Measurements from ENCODE around the gene RGS21.

The RGS21 gene

DNA sequence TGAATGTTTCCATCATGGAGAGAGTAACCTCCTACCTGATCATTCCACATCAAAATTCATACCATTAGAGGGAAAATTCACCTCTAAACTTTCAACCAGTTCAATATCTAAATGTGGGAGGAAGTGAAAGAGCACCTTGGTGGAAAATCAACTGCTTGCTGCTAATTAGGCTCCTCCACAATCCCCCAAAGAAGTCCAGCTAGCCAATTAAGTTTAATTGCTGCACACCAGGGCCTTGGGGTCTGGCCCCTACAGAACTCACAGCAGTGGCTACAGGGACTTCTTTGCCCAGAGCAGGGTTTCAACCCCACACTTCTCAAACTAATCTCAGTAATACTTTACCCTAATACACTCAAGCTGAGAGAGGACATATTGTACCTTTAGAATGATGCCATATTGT is 62.1 kb downstream of the RGS21 start:
- no peak for DNase-seq (ENCODE audit: low read depth in 2 of 2)

DNA sequence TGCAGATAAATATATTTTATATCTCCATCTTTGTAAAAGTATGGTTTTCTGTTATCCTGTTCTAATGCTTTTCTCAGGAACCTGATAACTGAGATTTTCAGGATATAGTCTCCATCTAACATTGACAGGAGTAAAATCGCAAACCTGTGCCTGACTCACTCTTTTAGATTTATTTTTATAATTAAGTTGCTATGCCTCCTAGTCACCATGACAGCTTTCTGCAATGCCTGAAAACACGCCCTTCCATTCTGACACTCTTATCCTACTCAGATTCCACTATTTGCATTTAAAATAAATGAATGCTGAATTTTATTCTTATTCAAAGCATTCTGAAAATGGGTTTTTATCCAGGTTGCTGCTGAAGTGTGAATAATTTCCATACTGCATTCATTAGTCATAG is 62.8 kb downstream of the RGS21 start:
- DNase-seq (ENCODE audit: low read depth in 2 of 2) = no peak

DNA sequence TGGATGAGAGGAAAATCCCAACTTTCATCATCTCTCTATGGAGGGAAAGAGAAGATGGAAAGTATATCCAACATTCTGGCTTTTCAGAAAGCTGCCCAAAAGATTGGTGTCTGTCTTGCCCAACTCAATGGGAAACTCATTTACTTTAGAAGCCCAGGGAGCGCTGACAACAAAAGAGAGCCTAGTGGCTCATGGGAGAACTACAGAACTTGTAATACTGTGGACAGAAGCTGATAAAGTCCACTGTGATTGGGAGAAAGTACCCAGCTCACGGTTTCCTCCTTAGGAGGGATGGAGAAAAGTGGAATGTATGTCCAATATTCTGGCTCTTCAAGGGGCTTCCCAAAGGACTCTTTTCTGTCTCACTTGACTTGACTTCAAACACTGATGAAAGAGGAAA is 66.0 kb downstream of the RGS21 start:
- DNase-seq (ENCODE audit: low read depth in 2 of 2) = no peak

DNA sequence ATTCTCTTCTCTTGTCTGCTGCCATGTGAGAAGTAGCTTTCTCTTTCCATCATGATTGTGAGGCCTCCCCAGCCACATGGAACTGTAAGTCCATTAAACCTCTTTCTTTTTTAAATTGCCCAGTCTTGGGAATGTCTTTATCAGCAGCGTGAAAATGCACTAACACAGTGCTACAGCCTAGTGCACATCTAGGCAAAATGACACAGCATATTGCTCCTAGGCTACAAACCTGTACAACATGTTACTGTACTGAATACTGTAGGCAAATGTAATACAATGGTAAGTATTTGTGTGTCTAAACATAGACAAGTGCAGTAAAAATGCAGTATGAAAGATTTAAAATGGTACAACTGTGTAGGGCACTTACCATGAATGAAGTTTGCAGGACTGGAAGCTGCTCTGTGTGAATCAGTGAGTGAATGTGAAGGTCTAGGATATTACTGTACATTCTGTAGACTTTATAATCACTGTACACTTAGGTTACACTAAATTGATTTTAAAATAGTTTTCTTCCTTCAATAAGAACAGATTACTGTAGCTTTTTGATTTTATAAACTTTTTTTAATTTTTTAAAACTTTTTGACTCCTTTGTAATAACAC is 69.4 kb downstream of the RGS21 start:
- no peak for DNase-seq (ENCODE audit: low read depth in 2 of 2)

DNA sequence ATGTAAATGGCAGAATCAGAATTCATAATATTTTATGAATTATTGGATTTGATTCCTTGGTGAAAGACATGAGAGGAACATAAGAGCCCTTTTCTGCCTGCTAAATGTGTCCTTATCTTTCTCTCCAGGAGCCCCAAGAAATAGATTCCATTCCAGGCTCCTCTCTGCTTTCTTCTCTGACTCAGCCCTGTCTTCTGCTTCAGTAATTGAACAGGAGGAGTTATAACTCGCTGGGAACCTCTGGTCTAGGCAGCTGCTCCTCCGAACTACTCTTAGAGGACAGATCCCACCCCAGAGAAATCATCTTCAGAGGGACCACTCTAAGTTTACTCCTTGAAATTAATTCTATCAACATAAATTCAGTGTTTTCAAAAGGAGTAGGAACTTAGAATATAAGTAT is 78.4 kb downstream of the RGS21 start:
- no peak for DNase-seq (ENCODE audit: low read depth in 2 of 2)

DNA sequence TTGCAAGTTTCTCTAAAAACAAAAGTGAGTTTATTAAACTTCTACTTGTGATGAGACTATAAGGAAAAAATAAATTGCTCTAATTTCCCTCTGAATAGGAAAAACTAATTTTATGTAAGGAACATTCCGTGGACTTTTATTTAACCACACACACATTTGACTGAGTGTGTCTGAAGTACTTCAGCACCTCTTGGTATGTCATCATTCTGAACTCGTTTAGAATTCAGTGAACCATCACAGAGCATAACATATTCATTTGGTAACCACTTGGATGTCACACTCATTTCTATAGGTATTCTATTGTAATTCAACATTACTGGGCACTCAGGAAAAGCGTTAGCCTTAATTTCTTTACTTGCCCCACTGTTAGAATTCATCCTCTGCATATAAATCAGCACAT is 79.1 kb downstream of the RGS21 start:
- DNase-seq (ENCODE audit: low read depth in 2 of 2) = no peak

DNA sequence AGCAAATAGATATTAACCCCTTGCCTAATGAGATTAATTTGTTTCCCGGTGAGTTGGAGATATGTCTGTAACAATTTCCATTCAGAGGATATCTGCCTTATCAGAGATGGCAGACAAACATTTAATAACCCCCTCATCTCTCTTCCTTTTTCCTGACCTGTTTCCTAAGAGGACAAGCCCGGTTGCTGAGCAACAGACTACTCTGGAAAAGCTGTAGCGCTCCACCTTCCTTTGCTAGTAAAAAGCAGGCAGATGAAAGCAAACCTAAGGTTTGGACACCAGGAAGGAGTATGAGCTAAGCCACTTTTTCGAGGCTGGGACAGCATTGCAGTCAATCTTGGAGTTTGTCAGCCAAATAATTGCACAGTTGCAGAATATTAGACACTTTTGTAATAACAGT is 82.4 kb downstream of the RGS21 start:
- DNase-seq (ENCODE audit: low read depth in 2 of 2) = no peak

DNA sequence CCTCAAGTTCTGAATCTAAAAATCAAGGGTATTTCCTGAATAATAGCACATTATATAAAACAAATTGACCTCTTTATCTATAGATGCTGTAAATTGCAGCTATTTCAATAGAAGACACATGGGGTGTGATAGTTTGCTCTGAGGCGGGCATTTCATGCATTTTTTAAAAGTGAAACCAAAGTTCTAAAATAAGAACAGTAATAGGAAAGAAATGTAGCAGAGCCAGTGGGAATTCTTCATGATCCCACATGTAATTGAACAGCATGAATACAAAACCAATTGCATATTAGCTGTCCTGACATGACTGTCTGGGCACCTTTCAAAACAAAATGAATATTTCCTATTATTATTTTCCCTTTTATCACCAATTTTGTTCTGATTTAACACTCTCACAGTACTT is 85.0 kb downstream of the RGS21 start:
- no peak for DNase-seq (ENCODE audit: low read depth in 2 of 2)

DNA sequence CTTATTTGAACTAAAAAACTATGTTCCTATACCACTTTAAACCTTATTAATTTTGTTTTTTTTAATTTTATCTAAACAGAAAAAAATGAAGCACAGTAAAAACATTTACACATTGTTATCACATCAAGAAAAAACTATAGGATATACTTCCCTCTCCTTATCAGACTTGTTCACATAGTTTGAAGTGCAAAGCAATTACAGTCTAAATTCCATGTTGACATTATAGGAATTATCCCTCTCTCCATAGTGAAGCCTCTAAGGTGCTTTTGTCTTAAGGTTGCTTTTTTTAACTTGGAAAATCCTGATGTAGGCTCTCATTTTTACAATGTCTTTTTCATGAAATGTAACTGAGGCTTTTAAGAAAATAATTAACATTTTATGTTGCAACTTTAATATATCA is 85.8 kb downstream of the RGS21 start:
- no peak for DNase-seq (ENCODE audit: low read depth in 2 of 2)

DNA sequence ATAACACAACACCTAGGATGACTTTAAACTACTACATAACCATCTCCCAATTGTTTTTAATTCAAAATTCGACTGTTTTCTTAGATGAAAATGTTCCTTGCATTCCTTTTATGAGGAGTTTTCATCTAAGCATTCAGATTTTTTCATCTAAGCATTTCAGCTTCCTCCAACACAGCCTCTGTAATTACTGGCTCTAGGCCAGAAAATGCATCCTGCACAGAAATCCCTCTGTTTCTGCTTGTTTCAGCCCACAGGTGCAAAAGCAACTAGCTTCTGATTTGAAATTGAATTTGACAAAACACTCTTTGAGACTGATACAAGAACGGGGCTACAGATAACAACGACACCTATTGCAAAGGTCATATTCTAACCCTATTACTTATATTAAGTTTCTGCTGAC is 90.4 kb downstream of the RGS21 start:
- no peak for DNase-seq (ENCODE audit: low read depth in 2 of 2)
